MM.1S (cell line): ENCODE data around the gene CABLES1.

Experiments
- DNase-seq: peaks from one replicate; pipeline ENCODE4 v3.0.0-alpha.2; 2015
- H2AFZ ChIP-seq: fragments of 300-600 bp; sonication (generic); 2 replicates; pipeline ENCODE4 v1.6.0; 2016; ENCODE audit warnings: antibody characterized with exemption, low read length
- H3F3A ChIP-seq: fragments of 300-600 bp; sonication (generic); 2 replicates; pipeline ENCODE4 v1.6.1; 2016; ENCODE audit warnings: mild to moderate bottlenecking, antibody characterized with exemption, low read length, moderate library complexity, mixed read lengths; ENCODE audit not compliant: insufficient read depth
- H3K27ac ChIP-seq: fragments of 300-600 bp; sonication (generic); 2 replicates; pipeline ENCODE4 v1.5.1; 2016; ENCODE audit warnings: mild to moderate bottlenecking, low read length
- H3K27me3 ChIP-seq: fragments of 300-600 bp; sonication (generic); replicated peaks from 2 replicates; pipeline ENCODE4 v1.6.0; 2016; ENCODE audit warnings: low read length; ENCODE audit not compliant: insufficient read depth
- H3K36me3 ChIP-seq: fragments of 300-600 bp; sonication (generic); replicated peaks from 2 replicates; pipeline ENCODE4 v1.6.1; 2016; ENCODE audit warnings: mild to moderate bottlenecking, low read length, mixed read lengths; ENCODE audit not compliant: insufficient read depth
- H3K4me1 ChIP-seq: fragments of 300-600 bp; sonication (generic); 2 replicates; pipeline ENCODE4 v1.6.1; 2016; ENCODE audit warnings: low read length, mixed read lengths
- H3K4me2 ChIP-seq: fragments of 300-600 bp; sonication (generic); 2 replicates; pipeline ENCODE4 v1.6.0; 2016; ENCODE audit warnings: low read depth, low read length
- H3K4me3 ChIP-seq: fragments of 300-600 bp; sonication (generic); 2 replicates; pipeline ENCODE4 v1.5.1; 2016; ENCODE audit warnings: low read length, mixed read lengths
- H3K79me2 ChIP-seq: fragments of 300-600 bp; sonication (generic); 2 replicates; pipeline ENCODE4 v1.6.1; 2016; ENCODE audit warnings: mixed run types, low read length, mixed read lengths
- H3K9ac ChIP-seq: fragments of 300-600 bp; sonication (generic); 2 replicates; pipeline ENCODE4 v1.6.1; 2016; ENCODE audit warnings: low read length, mixed read lengths
- H3K9me2 ChIP-seq: fragments of 300-600 bp; sonication (generic); replicated peaks from 2 replicates; pipeline ENCODE4 v1.6.1; 2016; ENCODE audit warnings: mild to moderate bottlenecking, low read length, mixed read lengths; ENCODE audit not compliant: insufficient read depth
- H3K9me3 ChIP-seq: fragments of 300-600 bp; sonication (generic); replicated peaks from 2 replicates; pipeline ENCODE4 v1.6.1; 2016; ENCODE audit warnings: mild to moderate bottlenecking, low read length, mixed read lengths; ENCODE audit not compliant: insufficient read depth
- H4K20me1 ChIP-seq: fragments of 300-600 bp; sonication (generic); 2 replicates; pipeline ENCODE4 v1.6.1; 2016; ENCODE audit warnings: mild to moderate bottlenecking, low read length, moderate library complexity, mixed read lengths; ENCODE audit not compliant: insufficient read depth
- CTCF ChIP-seq: fragments of 300-600 bp; sonication (generic); IDR thresholded peaks from 2 replicates; pipeline ENCODE4 v1.5.1; 2016; ENCODE audit warnings: antibody characterized with exemption, low read length, mixed read lengths
- EZH2 ChIP-seq: fragments of 300-600 bp; sonication (generic); optimal IDR thresholded peaks from 2 replicates; pipeline ENCODE3; 2017; ENCODE audit warnings: low read depth, mild to moderate bottlenecking, antibody characterized with exemption, low read length, mixed read lengths
- EZH2phosphoT487 ChIP-seq: fragments of 300-600 bp; sonication (generic); IDR thresholded peaks from 2 replicates; pipeline ENCODE4 v1.6.1; 2018; ENCODE audit warnings: antibody characterized with exemption, low read length

Gene CABLES1

GRCh38 chr18:23183411-23184150 is 48.3 kb downstream of the CABLES1 start:
- H3K9me3 ChIP-seq, result no peaks in the 10 kb centered on the region
- H3K27ac ChIP-seq, result no peak overlapping the region
- TF ChIP-seq EZH2 (no peak), CTCF (no peak), EZH2phosphoT487 (no peak)
- no peak overlapping the region for H3K4me3 ChIP-seq
- DNase-seq, result no peak
- H3K27me3 ChIP-seq, result no peaks in the 10 kb centered on the region
- no peak overlapping the region for H3K4me2 ChIP-seq
- peaks cover 7% of the 10 kb centered on the region for H3F3A ChIP-seq
- no peak overlapping the region for H3K9ac ChIP-seq
- H3K9me2 ChIP-seq, result no peaks in the 10 kb centered on the region
- H2AFZ ChIP-seq, result no peak overlapping the region
- H4K20me1 ChIP-seq, result no peaks in the 10 kb centered on the region
- H3K36me3 ChIP-seq, result peaks cover 1% of the 10 kb centered on the region; the same call in 1 of the 2 replicates
- no peaks in the 10 kb centered on the region for H3K4me1 ChIP-seq
- peaks cover 97% of the 10 kb centered on the region for H3K79me2 ChIP-seq

GRCh38 chr18:23186781-23187180 is 51.5 kb downstream of the CABLES1 start:
- no peak overlapping the region for H3K4me3 ChIP-seq
- peaks cover 3% of the 10 kb centered on the region; the same call in 1 of the 2 replicates for H3K36me3 ChIP-seq
- no peaks in the 10 kb centered on the region for H3K9me2 ChIP-seq
- no peak overlapping the region for H3K4me2 ChIP-seq
- H3K27me3 ChIP-seq, result no peaks in the 10 kb centered on the region
- H3K4me1 ChIP-seq, result peaks cover 19% of the 10 kb centered on the region
- no peak for DNase-seq
- H4K20me1 ChIP-seq, result no peaks in the 10 kb centered on the region
- no peak overlapping the region for H3K27ac ChIP-seq
- no peak for TF ChIP-seq CTCF
- H3F3A ChIP-seq, result peaks cover 21% of the 10 kb centered on the region
- peaks cover 93% of the 10 kb centered on the region for H3K79me2 ChIP-seq
- no peak overlapping the region for H2AFZ ChIP-seq
- no peak overlapping the region for H3K9ac ChIP-seq
- no peaks in the 10 kb centered on the region for H3K9me3 ChIP-seq

GRCh38 chr18:23188068-23188760 is 52.9 kb downstream of the CABLES1 start:
- DNase-seq, result no peak
- H3K36me3 ChIP-seq, result peaks cover 3% of the 10 kb centered on the region; the same call in 1 of the 2 replicates
- no peak overlapping the region for H3K27ac ChIP-seq
- H3K9me3 ChIP-seq, result no peaks in the 10 kb centered on the region
- no peaks in the 10 kb centered on the region for H4K20me1 ChIP-seq
- no peak overlapping the region for H2AFZ ChIP-seq
- H3K79me2 ChIP-seq, result peaks cover 87% of the 10 kb centered on the region
- H3K4me1 ChIP-seq, result peaks cover 34% of the 10 kb centered on the region
- no peaks in the 10 kb centered on the region for H3K27me3 ChIP-seq
- H3F3A ChIP-seq, result peaks cover 34% of the 10 kb centered on the region
- H3K9ac ChIP-seq, result no peak overlapping the region
- TF ChIP-seq CTCF (no peak), EZH2phosphoT487 (no peak), EZH2 (no peak)
- no peak overlapping the region for H3K4me3 ChIP-seq
- H3K4me2 ChIP-seq, result no peak overlapping the region
- no peaks in the 10 kb centered on the region for H3K9me2 ChIP-seq
